ENCODE measurements around the gene PPP1R12B.
"Not testable (repeated sequence)": the region's sequence is repeated elsewhere in the genome, so short reads cannot be mapped to it uniquely, and the experiment has no call there.

Gene PPP1R12B

GRCh38 chr1:202348005-202348508 is 442 bp upstream of the PPP1R12B start:
- no peak for DNase-seq

- DNase-seq = no peak
Observed at GRCh38 chr1:202349206-202349928, 868 bp downstream of the PPP1R12B start.

GRCh38 chr1:202351725-202352124 is 3.2 kb downstream of the PPP1R12B start:
- no peak for DNase-seq

- DNase-seq = not testable (repeated sequence)
Observed at GRCh38 chr1:202352583-202353197, 4.2 kb downstream of the PPP1R12B start.

GRCh38 chr1:202355944-202356553 is 7.5 kb downstream of the PPP1R12B start:
- no peak for DNase-seq

- DNase-seq = no peak
Observed at GRCh38 chr1:202357506-202357905, 9.0 kb downstream of the PPP1R12B start.

GRCh38 chr1:202361224-202361623 is 12.7 kb downstream of the PPP1R12B start:
- DNase-seq = no peak

- no peak for DNase-seq
Observed at GRCh38 chr1:202361701-202362100, 13.2 kb downstream of the PPP1R12B start.

GRCh38 chr1:202362212-202362611 is 13.7 kb downstream of the PPP1R12B start:
- no peak for DNase-seq

GRCh38 chr1:202365092-202365815 is 16.8 kb downstream of the PPP1R12B start:
- DNase-seq = no peak

GRCh38 chr1:202367271-202367670 is 18.8 kb downstream of the PPP1R12B start:
- DNase-seq = no peak

GRCh38 chr1:202370906-202371305 is 22.4 kb downstream of the PPP1R12B start:
- DNase-seq = not testable (repeated sequence)

GRCh38 chr1:202374099-202374498 is 25.6 kb downstream of the PPP1R12B start:
- DNase-seq = no peak

GRCh38 chr1:202375175-202375574 is 26.7 kb downstream of the PPP1R12B start:
- not testable (repeated sequence) for DNase-seq

GRCh38 chr1:202376247-202376646 is 27.7 kb downstream of the PPP1R12B start:
- no peak for DNase-seq

GRCh38 chr1:202379884-202380529 is 31.5 kb downstream of the PPP1R12B start:
- not testable (repeated sequence) for DNase-seq

GRCh38 chr1:202380535-202380934 is 32.0 kb downstream of the PPP1R12B start:
- not testable (repeated sequence) for DNase-seq

- DNase-seq = not testable (repeated sequence)
Observed at GRCh38 chr1:202381867-202382266, 33.4 kb downstream of the PPP1R12B start.

GRCh38 chr1:202395831-202396230 is 47.3 kb downstream of the PPP1R12B start:
- DNase-seq = not testable (repeated sequence)

GRCh38 chr1:202397256-202397655 is 48.8 kb downstream of the PPP1R12B start:
- no peak for DNase-seq

- DNase-seq = not testable (repeated sequence)
Observed at GRCh38 chr1:202398439-202398838, 49.9 kb downstream of the PPP1R12B start.

- not testable (repeated sequence) for DNase-seq
Observed at GRCh38 chr1:202401771-202402170, 53.3 kb downstream of the PPP1R12B start.

- not testable (repeated sequence) for DNase-seq
Observed at GRCh38 chr1:202403381-202403780, 54.9 kb downstream of the PPP1R12B start.

Measured in SIG-M5 (cell line).